ENCODE results near the gene JTB. TPM values are rescaled to one million over a fixed set of nuclear protein-coding genes. Genes with fewer than 3 reads are reported as not detected.

JTB gene
- total RNA-seq, 4 donors from 2014 or later = 144 to 225 (median 204) TPM

GRCh38 chr1:153963030-153963849, 14.2 kb downstream of the JTB start, which contains the start of gene SLC39A1:
Gene SLC39A1, minus strand, starts transcription at chr1:153963537. Its CDS starts 822 bp downstream, at chr1:153962715.
- WGBS, 2 donors = 0% methylated on average over 5 to 14 of the region's 54 CpGs
- Histone ChIP-seq H3K4me1 (peaks cover 26 to 84% (median 41%) of the 10 kb centered on the region in 3 donors), H3K4me3 (peak within 1 kb of the TSS; percentile 60 to 85 (median 70))

GRCh38 chr1:153962088-153963029, 15.1 kb downstream of the JTB start:
- intact Hi-C loops (cut with DNase I) = no loop called here
- Histone ChIP-seq H3K36me3 (peaks cover 8 to 26% (median 9%) of the 10 kb centered on the region in 3 donors), H3K27me3 (no peaks in the 10 kb centered on the region), H3K4me3 (peak overlapping the region; percentile 60 to 85 (median 70)), H3K4me1 (peaks cover 28 to 83% (median 40%) of the 10 kb centered on the region in 3 donors), H3K9me3 (no peaks in the 10 kb centered on the region), H3K27ac (peak overlapping the region; percentile 94 to 98 (median 96))
- DNase-seq = no peak
- no peak for TF ChIP-seq CTCF (IDR thresholded peaks at IDR 0.05)
- TF ChIP-seq POLR2A (IDR thresholded peaks at IDR 0.05) = no peak
- WGBS, 2 donors = 42 to 54% methylated on average over 3 to 8 of the region's 16 CpGs

More at GRCh38 chr1:153963030-153963849, 14.2 kb downstream of the JTB start, which contains the start of gene SLC39A1:
- peak in 3 of 4 donors; percentile 40 to 71 (median 69) for TF ChIP-seq POLR2A (IDR thresholded peaks at IDR 0.05)
- TF ChIP-seq CTCF (IDR thresholded peaks at IDR 0.05) = no peak
- H3K27me3 ChIP-seq = no peaks in the 10 kb centered on the region
- H3K9me3 ChIP-seq = no peaks in the 10 kb centered on the region
- peak within 1 kb of the TSS; percentile 94 to 98 (median 96) for H3K27ac ChIP-seq
- H3K36me3 ChIP-seq = peaks cover 8 to 26% (median 9%) of the 10 kb centered on the region in 3 donors
- peak; percentile 80 for DNase-seq
- intact Hi-C loops (cut with DNase I) = no loop called here

GRCh38 chr1:153961421-153961820, 16.1 kb downstream of the JTB start:
- peaks cover 33 to 86% (median 47%) of the 10 kb centered on the region in 3 donors for H3K4me1 ChIP-seq

GRCh38 chr1:153960206-153960605, 17.3 kb downstream of the JTB start:
- Histone ChIP-seq H3K9me3 (no peaks in the 10 kb centered on the region), H3K27ac (peak overlapping the region in 3 of 4 donors; percentile 24 to 96 (median 95)), H3K36me3 (peaks cover 8 to 26% (median 9%) of the 10 kb centered on the region in 3 donors), H3K27me3 (no peaks in the 10 kb centered on the region), H3K4me1 (peaks cover 35 to 85% (median 50%) of the 10 kb centered on the region in 3 donors), H3K4me3 (no peak overlapping the region)
- intact Hi-C loops (cut with DNase I) = no loop called here
- WGBS, 2 donors = 40% methylated on average over 1 of the region's 11 CpGs; no CpG with 5 or more reads in 1 of the 2 donors
- TF ChIP-seq CTCF (IDR thresholded peaks at IDR 0.05) (no peak), POLR2A (IDR thresholded peaks at IDR 0.05) (no peak)
- DNase-seq = no peak

More at GRCh38 chr1:153961421-153961820, 16.1 kb downstream of the JTB start:
- Histone ChIP-seq H3K4me3 (peak overlapping the region in 1 of 4 donors; percentile 85), H3K27ac (peak overlapping the region; percentile 94 to 98 (median 96)), H3K36me3 (peaks cover 8 to 26% (median 9%) of the 10 kb centered on the region in 3 donors), H3K27me3 (no peaks in the 10 kb centered on the region), H3K9me3 (no peaks in the 10 kb centered on the region)
- DNase-seq = no peak
- 64 to 68% methylated on average over 4 of the region's 4 CpGs for WGBS, 2 donors
- intact Hi-C loops (cut with DNase I) = no loop called here
- no peak for TF ChIP-seq POLR2A (IDR thresholded peaks at IDR 0.05)
- TF ChIP-seq CTCF (IDR thresholded peaks at IDR 0.05) = no peak

Measured in esophagus squamous epithelium (tissue), 5 donors.